Measurements from ENCODE around the gene HSBP1L1. TPM values are rescaled to one million over a fixed set of nuclear protein-coding genes. Genes with fewer than 3 reads are reported as not detected.

The HSBP1L1 gene
- total RNA-seq, 1 donor from 2014 or later = 6.1 TPM

GRCh38 chr18:79935098-79935480 is 29.4 kb upstream of the HSBP1L1 start:
- TF ChIP-seq CTCF (IDR thresholded peaks at IDR 0.05; ENCODE audit: insufficient read depth, low read depth, low read length) = no peak
- TF ChIP-seq EZH2 (IDR thresholded peaks at IDR 0.05; ENCODE audit: insufficient read depth, low read length) = no peak
- peaks cover 16% of the 10 kb centered on the region for H3K9me3 Mint-ChIP-seq (ENCODE audit: unreplicated experiment)
- H3K27me3 ChIP-seq (ENCODE audit: insufficient read depth, low read length) = no peaks in the 10 kb centered on the region
- H3K4me3 ChIP-seq (ENCODE audit: insufficient read depth, low read depth, low read length) = no peak overlapping the region
- H2AFZ ChIP-seq (ENCODE audit: low read depth, low read length) = no peak overlapping the region
- DNase-seq (ENCODE audit: low read depth) = no peak
- peaks cover 56% of the 10 kb centered on the region for H4K20me1 ChIP-seq (ENCODE audit: insufficient read depth, low read length)
- H3K27ac Mint-ChIP-seq (ENCODE audit: unreplicated experiment) = no peak overlapping the region
- no peaks in the 10 kb centered on the region for H3K4me1 ChIP-seq (ENCODE audit: insufficient read depth, low read length)
- H3K79me2 ChIP-seq (ENCODE audit: insufficient read depth, low read length) = peaks cover 74% of the 10 kb centered on the region
- FAIRE-seq = no peak
- H3K4me1 Mint-ChIP-seq (ENCODE audit: low read depth, unreplicated experiment) = no peaks in the 10 kb centered on the region
- H3K9me3 ChIP-seq (ENCODE audit: insufficient read depth, low read depth, low read length) = peaks cover 7% of the 10 kb centered on the region
- no peak overlapping the region for H3K4me2 ChIP-seq (ENCODE audit: low read length)
- peaks cover 4% of the 10 kb centered on the region for H3K36me3 ChIP-seq (ENCODE audit: insufficient read depth, low read length)
- H3K9ac ChIP-seq (ENCODE audit: low read length) = no peak overlapping the region
- H3K27ac ChIP-seq (ENCODE audit: low read depth, low read length) = no peak overlapping the region
- no peaks in the 10 kb centered on the region for H3K27me3 Mint-ChIP-seq (ENCODE audit: low read depth, unreplicated experiment)
- H3K4me3 Mint-ChIP-seq (ENCODE audit: unreplicated experiment) = no peak overlapping the region
- peaks cover 51% of the 10 kb centered on the region for H3K36me3 Mint-ChIP-seq (ENCODE audit: low read depth, unreplicated experiment)

- Histone ChIP-seq H3K4me2 (ENCODE audit: low read length) (no peak overlapping the region), H3K27me3 (ENCODE audit: insufficient read depth, low read length) (no peaks in the 10 kb centered on the region), H3K9me3 (ENCODE audit: insufficient read depth, low read depth, low read length) (peaks cover 7% of the 10 kb centered on the region), H3K36me3 (ENCODE audit: insufficient read depth, low read length) (peaks cover 4% of the 10 kb centered on the region), H4K20me1 (ENCODE audit: insufficient read depth, low read length) (peaks cover 59% of the 10 kb centered on the region), H3K4me3 (ENCODE audit: insufficient read depth, low read depth, low read length) (no peak overlapping the region), H3K9ac (ENCODE audit: low read length) (no peak overlapping the region), H3K4me1 (ENCODE audit: insufficient read depth, low read length) (no peaks in the 10 kb centered on the region), H2AFZ (ENCODE audit: low read depth, low read length) (no peak overlapping the region), H3K79me2 (ENCODE audit: insufficient read depth, low read length) (peaks cover 73% of the 10 kb centered on the region), H3K27ac (ENCODE audit: low read depth, low read length) (no peak overlapping the region)
- Mint-ChIP-seq H3K27me3 (ENCODE audit: low read depth, unreplicated experiment) (no peaks in the 10 kb centered on the region), H3K27ac (ENCODE audit: unreplicated experiment) (no peak overlapping the region), H3K4me3 (ENCODE audit: unreplicated experiment) (no peak overlapping the region), H3K4me1 (ENCODE audit: low read depth, unreplicated experiment) (no peaks in the 10 kb centered on the region), H3K36me3 (ENCODE audit: low read depth, unreplicated experiment) (peaks cover 50% of the 10 kb centered on the region), H3K9me3 (ENCODE audit: unreplicated experiment) (peaks cover 15% of the 10 kb centered on the region)
- TF ChIP-seq EZH2 (IDR thresholded peaks at IDR 0.05; ENCODE audit: insufficient read depth, low read length) (no peak), CTCF (IDR thresholded peaks at IDR 0.05; ENCODE audit: insufficient read depth, low read depth, low read length) (no peak)
- FAIRE-seq (no peak), DNase-seq (ENCODE audit: low read depth) (no peak)
Observed at GRCh38 chr18:79935499-79935898, 28.9 kb upstream of the HSBP1L1 start.

GRCh38 chr18:79935925-79936324 is 28.5 kb upstream of the HSBP1L1 start:
- H3K4me2 ChIP-seq (ENCODE audit: low read length) = no peak overlapping the region
- no peak overlapping the region for H3K27ac ChIP-seq (ENCODE audit: low read depth, low read length)
- FAIRE-seq = no peak
- peaks cover 7% of the 10 kb centered on the region for H3K9me3 ChIP-seq (ENCODE audit: insufficient read depth, low read depth, low read length)
- no peak for DNase-seq (ENCODE audit: low read depth)
- H3K79me2 ChIP-seq (ENCODE audit: insufficient read depth, low read length) = peaks cover 76% of the 10 kb centered on the region
- no peak overlapping the region for H3K27ac Mint-ChIP-seq (ENCODE audit: unreplicated experiment)
- no peak overlapping the region for H3K4me3 Mint-ChIP-seq (ENCODE audit: unreplicated experiment)
- peaks cover 15% of the 10 kb centered on the region for H3K9me3 Mint-ChIP-seq (ENCODE audit: unreplicated experiment)
- no peaks in the 10 kb centered on the region for H3K4me1 ChIP-seq (ENCODE audit: insufficient read depth, low read length)
- peaks cover 50% of the 10 kb centered on the region for H3K36me3 Mint-ChIP-seq (ENCODE audit: low read depth, unreplicated experiment)
- TF ChIP-seq CTCF (IDR thresholded peaks at IDR 0.05; ENCODE audit: insufficient read depth, low read depth, low read length) (no peak), EZH2 (IDR thresholded peaks at IDR 0.05; ENCODE audit: insufficient read depth, low read length) (no peak)
- H3K9ac ChIP-seq (ENCODE audit: low read length) = no peak overlapping the region
- no peaks in the 10 kb centered on the region for H3K27me3 ChIP-seq (ENCODE audit: insufficient read depth, low read length)
- H4K20me1 ChIP-seq (ENCODE audit: insufficient read depth, low read length) = peaks cover 63% of the 10 kb centered on the region
- H2AFZ ChIP-seq (ENCODE audit: low read depth, low read length) = no peak overlapping the region
- no peaks in the 10 kb centered on the region for H3K4me1 Mint-ChIP-seq (ENCODE audit: low read depth, unreplicated experiment)
- H3K4me3 ChIP-seq (ENCODE audit: insufficient read depth, low read depth, low read length) = no peak overlapping the region
- H3K27me3 Mint-ChIP-seq (ENCODE audit: low read depth, unreplicated experiment) = no peaks in the 10 kb centered on the region
- peaks cover 4% of the 10 kb centered on the region for H3K36me3 ChIP-seq (ENCODE audit: insufficient read depth, low read length)
